ENCODE results near the gene MRTFB. TPM values are rescaled to one million over a fixed set of nuclear protein-coding genes. Genes with fewer than 3 reads are reported as not detected.

The MRTFB gene
- total and polyA plus RNA-seq, 2 of the 13 experiments (the other 11 are each of a cell fraction or from before 2014, with no cell fraction given) = 11.4 to 14.0 TPM

GRCh38 chr16:14070877-14071575 lies at the start of gene MRTFB (continued):
- TF ChIP-seq NCOA1 (CRISPR knock-in tag; IDR thresholded peaks at IDR 0.05) = no peak
- TF ChIP-seq ZNF282 (IDR thresholded peaks at IDR 0.05; ENCODE audit: partially characterized antibody) = no peak
- TF ChIP-seq RFX3 (CRISPR knock-in tag; IDR thresholded peaks at IDR 0.05) = peak; percentile 23; the same call in 1 of the 2 replicates
- TF ChIP-seq ZNF451 (CRISPR knock-in tag; IDR thresholded peaks at IDR 0.05) = peak; percentile 96
- 0 out of 2 replicates have a peak, but pooled peaks have one; percentile 33 for TF ChIP-seq RFXANK (CRISPR knock-in tag; IDR thresholded peaks at IDR 0.05)
- no peak for TF ChIP-seq SMARCC2 (IDR thresholded peaks at IDR 0.05)
- peak; percentile 15; the same call in 1 of the 2 replicates for TF ChIP-seq SOX13 (IDR thresholded peaks at IDR 0.05)
- TF ChIP-seq SOX13 (CRISPR knock-in tag; conservative IDR thresholded peaks at IDR 0.05 in 1 of 2, IDR thresholded peaks at IDR 0.05 in 1 of 2) = peak in 1 of 2 experiments; percentile 58; a peak in 1 of 4 replicates
- no peak for TF ChIP-seq ONECUT2 (CRISPR knock-in tag; IDR thresholded peaks at IDR 0.05)
- peak; percentile 71; the same call in 1 of the 2 replicates for TF ChIP-seq BHLHE40 (IDR thresholded peaks at IDR 0.05; ENCODE audit: low read length)
- TF ChIP-seq CHCHD3 (CRISPR knock-in tag; IDR thresholded peaks at IDR 0.05) = peak; percentile 99
- no peak; a peak in 1 of 4 replicates for TF ChIP-seq REST (IDR thresholded peaks at IDR 0.05; ENCODE audit: borderline replicate concordance in 1 of 2, low read depth in 1 of 2, low read length in 2 of 2)
- TF ChIP-seq AGO1 (IDR thresholded peaks at IDR 0.05; ENCODE audit: low read depth, low read length, poor library complexity, severe bottlenecking) = peak; percentile 49
- 0 out of 2 replicates have a peak, but pooled peaks have one; percentile 23 for TF ChIP-seq ZNF513 (CRISPR knock-in tag; conservative IDR thresholded peaks at IDR 0.05)
- TF ChIP-seq ZNF335 (CRISPR knock-in tag; IDR thresholded peaks at IDR 0.05) = peak; percentile 79
- no peak for TF ChIP-seq MAFK (conservative IDR thresholded peaks at IDR 0.05 in 1 of 2, IDR thresholded peaks at IDR 0.05 in 1 of 2; ENCODE audit: low read length in 2 of 2)
- no peak; the same call in none of the 2 replicates for TF ChIP-seq STAG1 (CRISPR knock-in tag; IDR thresholded peaks at IDR 0.05)
- no peak for TF ChIP-seq SUZ12 (IDR thresholded peaks at IDR 0.05; ENCODE audit: low read depth, low read length)
- no peak for TF ChIP-seq ZNF841 (CRISPR knock-in tag; IDR thresholded peaks at IDR 0.05; ENCODE audit: borderline replicate concordance)
- peak; percentile 97 for TF ChIP-seq ZNF572 (CRISPR knock-in tag; IDR thresholded peaks at IDR 0.05)
- TF ChIP-seq GRHL1 (CRISPR knock-in tag; conservative IDR thresholded peaks at IDR 0.05) = no peak
- TF ChIP-seq NFE2L2 (IDR thresholded peaks at IDR 0.05; ENCODE audit: low read length) = no peak
- no peak for TF ChIP-seq CREM (IDR thresholded peaks at IDR 0.05)
- no peak for TF ChIP-seq CREM (CRISPR knock-in tag; IDR thresholded peaks at IDR 0.05)
- TF ChIP-seq ZNF678 (CRISPR knock-in tag; IDR thresholded peaks at IDR 0.05) = peak; percentile 84
- no peak for TF ChIP-seq HDAC6 (IDR thresholded peaks at IDR 0.05; ENCODE audit: low read depth, low read length)

All from HepG2 (cell line).